ENCODE data around the gene NMRK1. TPM values are rescaled to one million over a fixed set of nuclear protein-coding genes. Genes with fewer than 3 reads are reported as not detected.

NMRK1 gene
- total and polyA plus RNA-seq, 2 of the 13 experiments (the other 11 are each of a cell fraction or from before 2014, with no cell fraction given), result 9.1 to 12.9 TPM

GRCh38 chr9:75027187-75028107, 60.5 kb downstream of the NMRK1 start (continued):
- TF ChIP-seq, protein P1, sequence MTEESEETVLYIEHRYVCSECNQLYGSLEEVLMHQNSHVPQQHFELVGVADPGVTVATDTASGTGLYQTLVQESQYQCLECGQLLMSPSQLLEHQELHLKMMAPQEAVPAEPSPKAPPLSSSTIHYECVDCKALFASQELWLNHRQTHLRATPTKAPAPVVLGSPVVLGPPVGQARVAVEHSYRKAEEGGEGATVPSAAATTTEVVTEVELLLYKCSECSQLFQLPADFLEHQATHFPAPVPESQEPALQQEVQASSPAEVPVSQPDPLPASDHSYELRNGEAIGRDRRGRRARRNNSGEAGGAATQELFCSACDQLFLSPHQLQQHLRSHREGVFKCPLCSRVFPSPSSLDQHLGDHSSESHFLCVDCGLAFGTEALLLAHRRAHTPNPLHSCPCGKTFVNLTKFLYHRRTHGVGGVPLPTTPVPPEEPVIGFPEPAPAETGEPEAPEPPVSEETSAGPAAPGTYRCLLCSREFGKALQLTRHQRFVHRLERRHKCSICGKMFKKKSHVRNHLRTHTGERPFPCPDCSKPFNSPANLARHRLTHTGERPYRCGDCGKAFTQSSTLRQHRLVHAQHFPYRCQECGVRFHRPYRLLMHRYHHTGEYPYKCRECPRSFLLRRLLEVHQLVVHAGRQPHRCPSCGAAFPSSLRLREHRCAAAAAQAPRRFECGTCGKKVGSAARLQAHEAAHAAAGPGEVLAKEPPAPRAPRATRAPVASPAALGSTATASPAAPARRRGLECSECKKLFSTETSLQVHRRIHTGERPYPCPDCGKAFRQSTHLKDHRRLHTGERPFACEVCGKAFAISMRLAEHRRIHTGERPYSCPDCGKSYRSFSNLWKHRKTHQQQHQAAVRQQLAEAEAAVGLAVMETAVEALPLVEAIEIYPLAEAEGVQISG (CRISPR knock-in tag; IDR thresholded peaks at IDR 0.05), result no peak
- TF ChIP-seq HMGXB3 (CRISPR knock-in tag; IDR thresholded peaks at IDR 0.05; ENCODE audit: borderline replicate concordance), result no peak
- TF ChIP-seq ZMAT3 (CRISPR knock-in tag; conservative IDR thresholded peaks at IDR 0.05), result no peak
- no peak for TF ChIP-seq PPARG (CRISPR knock-in tag; conservative IDR thresholded peaks at IDR 0.05)
- TF ChIP-seq, protein P2, sequence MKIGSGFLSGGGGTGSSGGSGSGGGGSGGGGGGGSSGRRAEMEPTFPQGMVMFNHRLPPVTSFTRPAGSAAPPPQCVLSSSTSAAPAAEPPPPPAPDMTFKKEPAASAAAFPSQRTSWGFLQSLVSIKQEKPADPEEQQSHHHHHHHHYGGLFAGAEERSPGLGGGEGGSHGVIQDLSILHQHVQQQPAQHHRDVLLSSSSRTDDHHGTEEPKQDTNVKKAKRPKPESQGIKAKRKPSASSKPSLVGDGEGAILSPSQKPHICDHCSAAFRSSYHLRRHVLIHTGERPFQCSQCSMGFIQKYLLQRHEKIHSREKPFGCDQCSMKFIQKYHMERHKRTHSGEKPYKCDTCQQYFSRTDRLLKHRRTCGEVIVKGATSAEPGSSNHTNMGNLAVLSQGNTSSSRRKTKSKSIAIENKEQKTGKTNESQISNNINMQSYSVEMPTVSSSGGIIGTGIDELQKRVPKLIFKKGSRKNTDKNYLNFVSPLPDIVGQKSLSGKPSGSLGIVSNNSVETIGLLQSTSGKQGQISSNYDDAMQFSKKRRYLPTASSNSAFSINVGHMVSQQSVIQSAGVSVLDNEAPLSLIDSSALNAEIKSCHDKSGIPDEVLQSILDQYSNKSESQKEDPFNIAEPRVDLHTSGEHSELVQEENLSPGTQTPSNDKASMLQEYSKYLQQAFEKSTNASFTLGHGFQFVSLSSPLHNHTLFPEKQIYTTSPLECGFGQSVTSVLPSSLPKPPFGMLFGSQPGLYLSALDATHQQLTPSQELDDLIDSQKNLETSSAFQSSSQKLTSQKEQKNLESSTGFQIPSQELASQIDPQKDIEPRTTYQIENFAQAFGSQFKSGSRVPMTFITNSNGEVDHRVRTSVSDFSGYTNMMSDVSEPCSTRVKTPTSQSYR (CRISPR knock-in tag; IDR thresholded peaks at IDR 0.05; ENCODE audit: borderline replicate concordance), result no peak
- no peak for TF ChIP-seq CBX5 (CRISPR knock-in tag; IDR thresholded peaks at IDR 0.05; ENCODE audit: borderline replicate concordance)
- no peak for TF ChIP-seq ZNF607 (CRISPR knock-in tag; IDR thresholded peaks at IDR 0.05; ENCODE audit: borderline replicate concordance)
- no peak for TF ChIP-seq SRF (IDR thresholded peaks at IDR 0.05; ENCODE audit: low read depth, low read length)
- TF ChIP-seq HCFC1 (IDR thresholded peaks at IDR 0.05; ENCODE audit: low read depth, low read length), result no peak
- no peak for TF ChIP-seq SNAI1 (CRISPR knock-in tag; IDR thresholded peaks at IDR 0.05; ENCODE audit: borderline replicate concordance)
- TF ChIP-seq ZNF737 (CRISPR knock-in tag; IDR thresholded peaks at IDR 0.05; ENCODE audit: borderline replicate concordance), result no peak

Measured in HepG2 (cell line).